LNCAP (cell line): Measurements from ENCODE around the gene SLU7.

ENCODE experiments used
- CTCF ChIP-seq: fragments of 450-650 bp; IDR thresholded peaks from 2 replicates; pipeline ENCODE4 v1.5.1; 2017; ENCODE audit warnings: mild to moderate bottlenecking

Gene SLU7

GRCh38 chr5:160370713-160371034 is 48.2 kb downstream of the SLU7 start:
- TF ChIP-seq CTCF: no peak

- no peak for TF ChIP-seq CTCF
These were observed 48.7 kb downstream of the SLU7 start, which contains the start of gene C1QTNF2 for GRCh38 chr5:160369990-160370712. Gene C1QTNF2, minus strand, starts transcription at chr5:160370626. Its CDS starts 15,615 bp downstream, at chr5:160355011.

- no peak for TF ChIP-seq CTCF
These were observed 51.0 kb downstream of the SLU7 start for GRCh38 chr5:160367885-160368284.

- TF ChIP-seq CTCF: no peak
These were observed 51.6 kb downstream of the SLU7 start for GRCh38 chr5:160367261-160367660.

- no peak for TF ChIP-seq CTCF
These were observed 52.7 kb downstream of the SLU7 start for GRCh38 chr5:160366230-160366629.

- TF ChIP-seq CTCF: no peak
These were observed 55.1 kb downstream of the SLU7 start for GRCh38 chr5:160363660-160364395.

- no peak for TF ChIP-seq CTCF
These were observed 55.7 kb downstream of the SLU7 start for GRCh38 chr5:160363211-160363610.
